CD4-positive, alpha-beta T cell (primary cell): ENCODE results near the gene HACL1. TPM values are rescaled to one million over a fixed set of nuclear protein-coding genes. Genes with fewer than 3 reads are reported as not detected.

Experiments used
- ATAC-seq: fragments of 200-7000 bp; cut with Tn5 transposase; one replicate; pipeline ENCODE4 v1.10.0; 2022; ENCODE audit warnings: mild to moderate bottlenecking; ENCODE audit not compliant: poor library complexity
- CTCF ChIA-PET: fragments of 350-600 bp; sonication (Branson Sonifier 250); formaldehyde crosslinking; loops from one replicate; lab custom pipeline; 2021; ENCODE audit warnings: antibody characterized with exemption, inconsistent platforms; lab: Charles Lee
- POLR2A ChIA-PET: fragments of 350-600 bp; sonication (Branson Sonifier 250); formaldehyde crosslinking; loops from one replicate; lab custom pipeline; 2021; ENCODE audit warnings: antibody characterized with exemption, inconsistent platforms; lab: Charles Lee
- DNase-seq, 14 experiments: peaks; one replicate each; pipeline ENCODE4 v3.0.0-alpha.2; 2013 to 2020; ENCODE audit warnings: mixed read lengths in 2 of 14
- H3K27ac ChIP-seq, 2 donors: one replicate each; pipeline versions ENCODE4 v1.5.1 to v1.7.0; 2013; ENCODE audit warnings: low read length in 2 of 2, low read depth in 1 of 2, mild to moderate bottlenecking in 1 of 2
- H3K27me3 ChIP-seq, 2 experiments: 1 replicate in 1 of 2; 2 replicates in 1 of 2; pipeline versions ENCODE4 v1.6.1 to v1.7.0; 2013; ENCODE audit warnings: low read length in 2 of 2, control low read depth in 1 of 2, mild to moderate bottlenecking in 1 of 2, moderate library complexity in 1 of 2; ENCODE audit not compliant: insufficient read depth in 2 of 2, control insufficient read depth in 1 of 2
- H3K36me3 ChIP-seq: one replicate; pipeline ENCODE4 v1.6.1; 2013; ENCODE audit warnings: low read length, control low read depth; ENCODE audit not compliant: insufficient read depth
- H3K4me1 ChIP-seq: one replicate; pipeline ENCODE4 v1.6.1; 2013; ENCODE audit warnings: low read length, control low read depth; ENCODE audit not compliant: insufficient read depth
- H3K4me3 ChIP-seq: one replicate; pipeline ENCODE4 v1.5.1; 2013; ENCODE audit warnings: mild to moderate bottlenecking, low read length, moderate library complexity
- H3K9me3 ChIP-seq, 2 experiments: 1 replicate in 1 of 2; 2 replicates in 1 of 2; pipeline versions ENCODE4 v1.6.1 to v1.7.0; 2013; ENCODE audit warnings: low read length in 2 of 2, mild to moderate bottlenecking in 2 of 2, control low read depth in 1 of 2, moderate library complexity in 1 of 2; ENCODE audit not compliant: control insufficient read depth in 1 of 2, insufficient read depth in 1 of 2
- H3K27ac Mint-ChIP-seq: one replicate; pipeline ENCODE4 v1.8.0; 2020; ENCODE audit warnings: mixed read lengths
- H3K27me3 Mint-ChIP-seq: one replicate; pipeline ENCODE4 v1.8.0; 2021; ENCODE audit warnings: mixed read lengths
- H3K36me3 Mint-ChIP-seq: one replicate; pipeline ENCODE4 v1.8.0; 2021; ENCODE audit warnings: low read depth, mixed read lengths
- H3K4me1 Mint-ChIP-seq: one replicate; pipeline ENCODE4 v1.8.0; 2021; ENCODE audit warnings: low read depth, mixed read lengths
- H3K4me3 Mint-ChIP-seq: one replicate; pipeline ENCODE4 v1.8.0; 2020; ENCODE audit warnings: mild to moderate bottlenecking, mixed read lengths
- H3K9me3 Mint-ChIP-seq: one replicate; pipeline ENCODE4 v1.8.0; 2020; ENCODE audit warnings: mixed read lengths
- intact Hi-C, 2 experiments: fragments of 100-400 bp; cut with DNase I in 1 of 2; cut with micrococcal nuclease in 1 of 2; formaldehyde crosslinking; loops; one replicate each; pipeline versions ENCODE4 v1.15.1 to v1.9.0; 2023 to 2025; cut with DNase I, micrococcal nuclease
- total RNA-seq, 174 experiments: library from RNA in 2 of 174; stranded (reverse) in 2 of 174; gene quantifications; one replicate each; pipeline ENCODE4 v1.2.3 and lab custom pipeline; 2021 to 2026
- TF ChIP-seq, protein P1 (sequence below): fragments of 200-600 bp; IDR thresholded peaks from one replicate; pipeline ENCODE4 v1.8.0; 2022; ENCODE audit warnings: antibody characterized with exemption, mild to moderate bottlenecking

Gene HACL1
- total RNA-seq, 2 experiments from 2014 or later, result 26.6 to 33.2 TPM

DNA sequence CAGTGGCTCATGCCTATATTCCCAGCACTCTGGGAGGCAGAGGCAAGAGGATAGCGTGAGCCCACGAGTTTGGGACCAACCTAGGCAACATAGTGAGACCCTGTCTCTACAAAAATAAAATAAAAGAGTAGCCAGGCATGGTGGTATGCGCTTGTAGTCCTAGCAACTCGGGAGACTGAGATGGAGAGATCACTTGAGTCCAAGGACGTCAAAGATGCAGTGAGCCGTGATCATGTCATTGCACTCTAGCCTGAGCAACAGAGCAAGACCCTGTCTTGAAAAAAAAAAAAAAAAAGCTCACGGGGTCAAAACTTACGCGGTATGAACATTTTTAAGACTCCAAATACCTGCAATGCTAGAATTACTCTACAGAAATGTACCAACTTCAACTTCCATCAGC is 42.8 kb downstream of the HACL1 start:
- Histone ChIP-seq H3K9me3 (no peaks in the 10 kb centered on the region), H3K36me3 (peaks cover 30% of the 10 kb centered on the region), H3K4me3 (no peak overlapping the region), H3K27ac (no peak overlapping the region), H3K4me1 (peaks cover 10% of the 10 kb centered on the region), H3K27me3 (no peaks in the 10 kb centered on the region)
- ATAC-seq (no peak), DNase-seq (no peak)
- H3K4me1 Mint-ChIP-seq, result peaks cover 13% of the 10 kb centered on the region
- H3K4me3 Mint-ChIP-seq, result no peak overlapping the region
- peaks cover 48% of the 10 kb centered on the region for H3K36me3 Mint-ChIP-seq
- intact Hi-C loops, result loop anchor here (5.0 to 10.0 kb wide), 2 partner anchors 124 to 131 kb away; partner anchors contain the start of genes EAF1 (in 1 of the 2) and METTL6 (in 1 of the 2)
- H3K27me3 Mint-ChIP-seq, result no peaks in the 10 kb centered on the region
- ChIA-PET POLR2A (no interaction called here), CTCF (no interaction called here)
- TF ChIP-seq, protein P1, sequence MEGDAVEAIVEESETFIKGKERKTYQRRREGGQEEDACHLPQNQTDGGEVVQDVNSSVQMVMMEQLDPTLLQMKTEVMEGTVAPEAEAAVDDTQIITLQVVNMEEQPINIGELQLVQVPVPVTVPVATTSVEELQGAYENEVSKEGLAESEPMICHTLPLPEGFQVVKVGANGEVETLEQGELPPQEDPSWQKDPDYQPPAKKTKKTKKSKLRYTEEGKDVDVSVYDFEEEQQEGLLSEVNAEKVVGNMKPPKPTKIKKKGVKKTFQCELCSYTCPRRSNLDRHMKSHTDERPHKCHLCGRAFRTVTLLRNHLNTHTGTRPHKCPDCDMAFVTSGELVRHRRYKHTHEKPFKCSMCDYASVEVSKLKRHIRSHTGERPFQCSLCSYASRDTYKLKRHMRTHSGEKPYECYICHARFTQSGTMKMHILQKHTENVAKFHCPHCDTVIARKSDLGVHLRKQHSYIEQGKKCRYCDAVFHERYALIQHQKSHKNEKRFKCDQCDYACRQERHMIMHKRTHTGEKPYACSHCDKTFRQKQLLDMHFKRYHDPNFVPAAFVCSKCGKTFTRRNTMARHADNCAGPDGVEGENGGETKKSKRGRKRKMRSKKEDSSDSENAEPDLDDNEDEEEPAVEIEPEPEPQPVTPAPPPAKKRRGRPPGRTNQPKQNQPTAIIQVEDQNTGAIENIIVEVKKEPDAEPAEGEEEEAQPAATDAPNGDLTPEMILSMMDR, result no peak
- no peaks in the 10 kb centered on the region for H3K9me3 Mint-ChIP-seq
- no peak overlapping the region for H3K27ac Mint-ChIP-seq

DNA sequence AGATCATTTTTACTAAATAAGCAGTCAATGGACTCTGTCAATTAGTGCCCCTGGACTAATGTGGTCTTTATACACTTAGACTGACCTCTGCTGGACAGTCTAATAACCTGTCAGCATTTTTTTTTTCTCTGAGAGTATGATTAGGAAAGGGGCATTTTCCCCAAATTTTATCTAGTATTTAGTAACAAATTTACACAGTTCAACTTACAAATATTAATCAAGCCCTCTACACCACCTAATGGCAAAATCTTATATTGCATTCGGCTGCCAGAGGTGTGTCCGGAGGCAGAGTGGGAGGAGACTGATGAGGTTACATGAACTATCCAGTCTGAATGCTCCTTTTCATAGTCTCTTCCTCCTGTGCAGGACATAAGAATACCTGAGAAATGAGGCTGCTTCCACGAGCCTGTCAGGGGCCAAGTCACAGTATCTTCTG is 43.8 kb downstream of the HACL1 start:
- TF ChIP-seq, protein P1, result peak; percentile 77

DNA sequence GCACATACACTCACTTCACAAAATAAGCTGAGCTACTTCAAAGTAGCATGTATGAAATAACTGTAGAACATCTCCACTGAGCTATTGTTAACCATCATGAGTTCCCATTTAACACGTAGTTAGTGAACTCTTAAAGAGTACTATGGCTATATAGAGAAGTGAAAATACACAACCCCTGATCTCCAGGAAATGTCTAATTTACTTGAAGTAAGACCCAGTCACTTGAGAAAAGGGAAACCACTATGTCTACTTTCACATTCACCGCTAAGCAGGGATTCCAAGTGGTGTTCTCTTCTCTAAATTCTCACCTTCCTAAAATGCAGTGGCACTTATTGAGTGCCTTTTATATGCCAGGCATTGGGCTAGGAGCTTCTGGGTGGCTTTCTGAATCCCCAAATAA is 44.9 kb downstream of the HACL1 start:
- Histone ChIP-seq H3K27me3 (no peaks in the 10 kb centered on the region), H3K4me3 (no peak overlapping the region), H3K36me3 (peaks cover 11% of the 10 kb centered on the region), H3K4me1 (peaks cover 13% of the 10 kb centered on the region), H3K27ac (no peak overlapping the region), H3K9me3 (no peaks in the 10 kb centered on the region)
- ChIA-PET POLR2A (interaction anchor here (1.2 kb wide), 1 partner anchor 289 kb away, joined by 5 read pairs; no protein-coding TSS in a partner anchor), CTCF (no interaction called here)
- Mint-ChIP-seq H3K27ac (no peak overlapping the region), H3K4me1 (peaks cover 13% of the 10 kb centered on the region), H3K27me3 (no peaks in the 10 kb centered on the region), H3K36me3 (peaks cover 36% of the 10 kb centered on the region), H3K9me3 (no peaks in the 10 kb centered on the region), H3K4me3 (no peak overlapping the region)
- DNase-seq (peak in 3 of 14 experiments; percentile 50 to 59 (median 53)), ATAC-seq (no peak)
- TF ChIP-seq, protein P1, result no peak
- intact Hi-C loops, result loop anchor here (2.0 to 10.0 kb wide), 4 partner anchors 122 to 354 kb away; partner anchors contain the start of genes EAF1 (in 1 of the 2) and METTL6 (in 1 of the 2)

More for the DNA sequence above, 43.8 kb downstream of the HACL1 start:
- Mint-ChIP-seq H3K9me3 (no peaks in the 10 kb centered on the region), H3K4me3 (no peak overlapping the region), H3K36me3 (peaks cover 39% of the 10 kb centered on the region), H3K27ac (no peak overlapping the region), H3K4me1 (peaks cover 13% of the 10 kb centered on the region), H3K27me3 (no peaks in the 10 kb centered on the region)
- DNase-seq (peak; percentile 17 to 90 (median 38)), ATAC-seq (peak; percentile 99)
- peaks cover 10% of the 10 kb centered on the region for H3K4me1 ChIP-seq
- no peaks in the 10 kb centered on the region for H3K27me3 ChIP-seq
- ChIA-PET CTCF (interaction anchor here (0.6 to 1.5 kb wide), 2 partner anchors 290 to 1114 kb away, joined by 3 to 5 read pairs; no protein-coding TSS in a partner anchor), POLR2A (no interaction called here)
- H3K36me3 ChIP-seq, result peaks cover 19% of the 10 kb centered on the region
- H3K4me3 ChIP-seq, result no peak overlapping the region
- no peaks in the 10 kb centered on the region for H3K9me3 ChIP-seq
- no peak overlapping the region for H3K27ac ChIP-seq
- intact Hi-C loops, result loop anchor here (1.0 to 10.0 kb wide), 6 partner anchors 123 to 449 kb away; partner anchors contain the start of genes EAF1 (in 1 of the 2) and METTL6 (in 1 of the 2)
